Panc1 (cell line): ENCODE results near the gene MARCKSL1. TPM values are rescaled to one million over a fixed set of nuclear protein-coding genes. Genes with fewer than 3 reads are reported as not detected.

Source experiments
- ATAC-seq: fragments of 200-7000 bp; cut with Tn5 transposase; 2 replicates; pipeline ENCODE4 v1.9.1; 2020; ENCODE audit warnings: mild to moderate bottlenecking, moderate library complexity
- Bru-seq: library from RNA; stranded (reverse); fragments of 400-500 nt; gene quantifications from one replicate; lab custom pipeline; 2021; lab: Mats Ljungman, UMichigan
- BruChase-seq, 2 experiments: library from RNA; stranded (reverse); fragments of 400-500 nt; gene quantifications; one replicate each; lab custom pipeline; 2021; lab: Mats Ljungman, UMichigan
- BruUV-seq: library from RNA; stranded (reverse); fragments of 400-500 nt; replicated peaks from 2 replicates; lab custom pipeline; 2021; lab: Mats Ljungman, UMichigan
- CTCF ChIA-PET: fragments of 300-600 bp; sonication (Branson Sonifier 250); formaldehyde crosslinking; loops from one replicate; lab custom pipeline; 2022; ENCODE audit warnings: antibody characterized with exemption; lab: Charles Lee
- POLR2A ChIA-PET: fragments of 300-600 bp; sonication (Branson Sonifier 250); formaldehyde crosslinking; loops from one replicate; lab custom pipeline; 2022; ENCODE audit warnings: antibody characterized with exemption; lab: Charles Lee
- DNase-seq: peaks from one replicate; pipeline ENCODE4 v3.0.0-alpha.2; 2010; ENCODE audit warnings: low read depth, low spot score
- H3K27ac ChIP-seq: 2 replicates; pipeline ENCODE4 v1.5.1; 2011; ENCODE audit warnings: mild to moderate bottlenecking, low read length, inconsistent platforms
- H3K27me3 ChIP-seq: fragments of 200-500 bp; sonication (Bioruptor generic); 2 replicates; pipeline ENCODE4 v1.6.0; 2014; ENCODE audit warnings: low read length, inconsistent platforms; ENCODE audit not compliant: control insufficient read depth, insufficient read depth
- H3K36me3 ChIP-seq: fragments of 200-500 bp; sonication (Bioruptor generic); 2 replicates; pipeline ENCODE4 v1.5.1; 2014; ENCODE audit warnings: inconsistent platforms, mild to moderate bottlenecking, low read length, moderate library complexity; ENCODE audit not compliant: control insufficient read depth, insufficient read depth
- H3K4me1 ChIP-seq: 2 replicates; pipeline ENCODE4 v1.5.1; 2011; ENCODE audit warnings: inconsistent platforms, mild to moderate bottlenecking, low read length, moderate library complexity; ENCODE audit not compliant: control insufficient read depth, insufficient read depth
- H3K4me3 ChIP-seq, 2 experiments: 2 replicates each; pipeline ENCODE4 v1.5.1; 2011 to 2012; ENCODE audit warnings: low read depth in 2 of 2, low read length in 2 of 2, mild to moderate bottlenecking in 2 of 2, inconsistent platforms in 1 of 2, moderate library complexity in 1 of 2
- H3K9me3 ChIP-seq: fragments of 200-500 bp; sonication (Bioruptor generic); 2 replicates; pipeline ENCODE4 v1.5.1; 2014; ENCODE audit warnings: low read depth, mild to moderate bottlenecking, inconsistent platforms, low read length, moderate library complexity; ENCODE audit not compliant: control insufficient read depth, insufficient read depth
- CTCF ChIP-seq: fragments of 450-650 bp; IDR thresholded peaks from 2 replicates; pipeline ENCODE4 v1.5.1; 2017; ENCODE audit warnings: mild to moderate bottlenecking
- POLR2AphosphoS5 ChIP-seq: IDR thresholded peaks from 2 replicates; pipeline ENCODE4 v1.6.1; 2012; ENCODE audit warnings: mild to moderate bottlenecking, low read depth, low read length, moderate library complexity
- REST ChIP-seq, 2 experiments: IDR thresholded peaks; 2 replicates each; pipeline ENCODE4 v1.6.1; 2011 to 2012; ENCODE audit warnings: low read depth in 2 of 2, control low read depth in 1 of 2, low read length in 1 of 2, mild to moderate bottlenecking in 1 of 2, moderate library complexity in 1 of 2; ENCODE audit not compliant: insufficient read depth in 1 of 2
- SIN3A ChIP-seq: IDR thresholded peaks from 2 replicates; pipeline ENCODE4 v1.6.1; 2012; ENCODE audit warnings: low read depth, mild to moderate bottlenecking, low read length, moderate library complexity, borderline replicate concordance; ENCODE audit not compliant: insufficient read depth
- TCF7L2 ChIP-seq: IDR thresholded peaks from 2 replicates; pipeline ENCODE4 v1.6.1; 2011; ENCODE audit warnings: mild to moderate bottlenecking, low read depth, low read length, inconsistent platforms
- in situ Hi-C: cut with HindIII; loops from 2 replicates; pipeline ENCODE4 v1.10.0; 2016; ENCODE audit warnings: low sequenced_read_pairs, low pct_unique_long_range_greater_than_20kb
- intact Hi-C: fragments of 100-400 bp; cut with micrococcal nuclease; formaldehyde crosslinking; loops from one replicate; pipeline ENCODE4 v1.10.0; 2022; ENCODE audit not compliant: unreplicated experiment
- long read RNA-seq: library from polyadenylated mRNA; unstranded; transcript quantifications from one replicate; pipeline ENCODE4 v2.0.0, GENCODE V29; 2021; ENCODE audit not compliant: unreplicated experiment
- polyA plus RNA-seq: library from polyadenylated mRNA; unstranded; fragments of >200 nt; gene quantifications from one replicate; pipeline ENCODE4 v1.2.1, GENCODE V29; 2012; ENCODE audit warnings: missing spikeins; ENCODE audit not compliant: insufficient read length
- total RNA-seq: library from RNA; stranded (reverse); gene quantifications from one replicate; pipeline ENCODE4 v1.2.1, GENCODE V29; 2021; ENCODE audit not compliant: unreplicated experiment

The MARCKSL1 gene
- total RNA-seq (176 TPM), Bru-seq, nascent RNA (percentile 92 among the genes with signal in this experiment), BruChase-seq, experiment 1, labeled RNA remaining after a 2-hour chase (percentile 98 among the genes with signal in this experiment), BruChase-seq, experiment 2, labeled RNA remaining after a 6-hour chase (percentile 99 among the genes with signal in this experiment)
- polyA plus RNA-seq = 307 TPM
- long read RNA-seq, transcript MARCKSL1-201 (2 exons, 1,699 nt) = major isoform, 771 of 836 reads
- long read RNA-seq, partial matches to known transcripts = 0 of 836 reads
- long read RNA-seq, other reads (novel, unspliced or antisense) = 65 of 836 reads

- peaks cover 46% of the 10 kb centered on the region for H3K4me1 ChIP-seq
- peak within 1 kb of the TSS; percentile 78 for H3K27ac ChIP-seq
- H3K27me3 ChIP-seq = no peaks in the 10 kb centered on the region
- intact Hi-C loops (no loop called here), in situ Hi-C loops (no loop called here)
- H3K4me3 ChIP-seq = peak within 1 kb of the TSS; percentile 68 to 70
- peak; percentile 70 for ATAC-seq
- H3K9me3 ChIP-seq = no peaks in the 10 kb centered on the region
- POLR2A ChIA-PET = interaction anchor here (0.5 to 1.0 kb wide), 6 partner anchors 11 to 287 kb away, joined by 3 to 15 read pairs (median 4); partner anchors contain the start of gene BSDC1
- CTCF ChIA-PET = interaction anchor here (0.7 kb wide), 1 partner anchor 22 kb away, joined by 7 read pairs; no protein-coding TSS in a partner anchor
- peaks cover 12% of the 10 kb centered on the region for H3K36me3 ChIP-seq
- no peak for DNase-seq
- TF ChIP-seq TCF7L2 (peak; percentile 78), REST (IDR thresholded peaks at IDR 0.05; ENCODE audit: insufficient read depth in 1 of 2, low read depth in 2 of 2, low read length in 1 of 2) (no peak), SIN3A (peak; percentile 97; the same call in 1 of the 2 replicates), POLR2AphosphoS5 (peak; percentile 98), CTCF (no peak)
- no TSS peak for BruUV-seq
Measured at GRCh38 chr1:32335790-32336590, at the start of gene MARCKSL1. Gene MARCKSL1, minus strand, starts transcription at chr1:32336233. Its CDS starts 200 bp downstream, at chr1:32336033.

- intact Hi-C loops (no loop called here), in situ Hi-C loops (no loop called here)
- BruUV-seq = no TSS peak
- Histone ChIP-seq H3K4me1 (no peaks in the 10 kb centered on the region), H3K4me3 (no peak overlapping the region), H3K27ac (no peak overlapping the region), H3K9me3 (no peaks in the 10 kb centered on the region), H3K27me3 (no peaks in the 10 kb centered on the region), H3K36me3 (peaks cover 22% of the 10 kb centered on the region)
- TF ChIP-seq CTCF (no peak), REST (IDR thresholded peaks at IDR 0.05; ENCODE audit: insufficient read depth in 1 of 2, low read depth in 2 of 2, low read length in 1 of 2) (no peak), SIN3A (no peak), POLR2AphosphoS5 (no peak), TCF7L2 (no peak)
- CTCF ChIA-PET = no interaction called here
- no peak for ATAC-seq
- DNase-seq = no peak
- POLR2A ChIA-PET = no interaction called here
Measured at GRCh38 chr1:32380057-32380456, 44.0 kb upstream of the MARCKSL1 start.
